ENCODE measurements around the gene MNT.

DNA sequence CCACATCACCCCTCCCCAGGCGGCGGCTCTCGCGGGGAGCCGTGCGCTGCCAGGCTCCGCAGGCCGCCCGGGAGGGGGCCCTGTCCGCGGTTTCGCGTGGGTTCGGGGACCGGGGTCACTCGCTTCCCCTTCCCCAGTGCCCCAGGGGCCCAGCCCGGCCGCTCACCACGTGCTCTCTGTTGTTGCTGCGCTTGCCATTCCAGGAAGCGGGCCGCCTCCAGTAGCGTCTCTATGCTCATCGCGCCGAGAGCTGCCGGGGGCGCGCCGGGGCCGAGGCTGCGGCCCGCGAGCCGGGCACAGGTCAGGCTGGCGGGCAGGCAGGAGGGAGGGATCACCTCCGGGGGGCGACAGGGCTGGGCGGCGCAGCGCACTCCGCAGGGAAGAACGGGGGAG, 390 bp downstream of the MNT start:
- TF ChIP-seq, protein P1, sequence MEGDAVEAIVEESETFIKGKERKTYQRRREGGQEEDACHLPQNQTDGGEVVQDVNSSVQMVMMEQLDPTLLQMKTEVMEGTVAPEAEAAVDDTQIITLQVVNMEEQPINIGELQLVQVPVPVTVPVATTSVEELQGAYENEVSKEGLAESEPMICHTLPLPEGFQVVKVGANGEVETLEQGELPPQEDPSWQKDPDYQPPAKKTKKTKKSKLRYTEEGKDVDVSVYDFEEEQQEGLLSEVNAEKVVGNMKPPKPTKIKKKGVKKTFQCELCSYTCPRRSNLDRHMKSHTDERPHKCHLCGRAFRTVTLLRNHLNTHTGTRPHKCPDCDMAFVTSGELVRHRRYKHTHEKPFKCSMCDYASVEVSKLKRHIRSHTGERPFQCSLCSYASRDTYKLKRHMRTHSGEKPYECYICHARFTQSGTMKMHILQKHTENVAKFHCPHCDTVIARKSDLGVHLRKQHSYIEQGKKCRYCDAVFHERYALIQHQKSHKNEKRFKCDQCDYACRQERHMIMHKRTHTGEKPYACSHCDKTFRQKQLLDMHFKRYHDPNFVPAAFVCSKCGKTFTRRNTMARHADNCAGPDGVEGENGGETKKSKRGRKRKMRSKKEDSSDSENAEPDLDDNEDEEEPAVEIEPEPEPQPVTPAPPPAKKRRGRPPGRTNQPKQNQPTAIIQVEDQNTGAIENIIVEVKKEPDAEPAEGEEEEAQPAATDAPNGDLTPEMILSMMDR (IDR thresholded peaks at IDR 0.05): no peak
- TF ChIP-seq POLR2A (IDR thresholded peaks at IDR 0.05): no peak
